Smooth muscle cell of the brain vasculature (primary cell): ENCODE results near the gene OPTN.
A peak's percentile ranks its signal among the peaks of the same experiment; 100 is the strongest.
"Not testable (repeated sequence)": the region's sequence is repeated elsewhere in the genome, so short reads cannot be mapped to it uniquely, and the experiment has no call there.

ENCODE experiments used
- DNase-seq: peaks from one replicate; pipeline ENCODE4 v3.0.0-alpha.2; 2012; ENCODE audit warnings: low read depth, low spot score

Gene OPTN

GRCh38 chr10:13090289-13090688, 9.7 kb upstream of the OPTN start:
- DNase-seq: no peak

- DNase-seq: no peak
Measured at GRCh38 chr10:13091801-13092200, 8.2 kb upstream of the OPTN start.

GRCh38 chr10:13092291-13093102, 7.5 kb upstream of the OPTN start:
- DNase-seq: peak; percentile 73

GRCh38 chr10:13094082-13094481, 5.9 kb upstream of the OPTN start:
- DNase-seq: not testable (repeated sequence)

- no peak for DNase-seq
Measured at GRCh38 chr10:13095094-13095493, 4.9 kb upstream of the OPTN start.

GRCh38 chr10:13095929-13096328, 4.0 kb upstream of the OPTN start:
- no peak for DNase-seq

- peak; percentile 37 for DNase-seq
Measured at GRCh38 chr10:13099144-13099665, 758 bp upstream of the OPTN start.

GRCh38 chr10:13100349-13101294, 659 bp downstream of the OPTN start:
- no peak for DNase-seq

GRCh38 chr10:13102002-13102794, 2.2 kb downstream of the OPTN start:
- no peak for DNase-seq

GRCh38 chr10:13103554-13103953, 3.6 kb downstream of the OPTN start:
- DNase-seq: no peak

- DNase-seq: no peak
Measured at GRCh38 chr10:13104697-13105096, 4.7 kb downstream of the OPTN start.

GRCh38 chr10:13105184-13105583, 5.2 kb downstream of the OPTN start:
- DNase-seq: no peak

- no peak for DNase-seq
Measured at GRCh38 chr10:13106387-13107045, 6.6 kb downstream of the OPTN start.

GRCh38 chr10:13110908-13111307, 10.9 kb downstream of the OPTN start:
- no peak for DNase-seq

GRCh38 chr10:13113544-13113943, 13.6 kb downstream of the OPTN start:
- no peak for DNase-seq

- no peak for DNase-seq
Measured at GRCh38 chr10:13115832-13116803, 16.2 kb downstream of the OPTN start.

GRCh38 chr10:13117841-13118783, 18.1 kb downstream of the OPTN start:
- no peak for DNase-seq

GRCh38 chr10:13118784-13119410, 18.9 kb downstream of the OPTN start:
- no peak for DNase-seq
